Measurements from ENCODE around the gene THBS3. TPM values are rescaled to one million over a fixed set of nuclear protein-coding genes. Genes with fewer than 3 reads are reported as not detected.

Gene THBS3
- total and polyA plus RNA-seq, 9 of the 15 experiments (the other 6 are each of a cell fraction or from before 2014, with no cell fraction given) = 0.59 to 8.3 (median 3.2) TPM

- TF ChIP-seq MGA (IDR thresholded peaks at IDR 0.05) = no peak
- no peak; the same call in 1 of the 2 replicates for TF ChIP-seq ESRRA (IDR thresholded peaks at IDR 0.05; ENCODE audit: borderline replicate concordance, low read depth)
- TF ChIP-seq, protein P1, sequence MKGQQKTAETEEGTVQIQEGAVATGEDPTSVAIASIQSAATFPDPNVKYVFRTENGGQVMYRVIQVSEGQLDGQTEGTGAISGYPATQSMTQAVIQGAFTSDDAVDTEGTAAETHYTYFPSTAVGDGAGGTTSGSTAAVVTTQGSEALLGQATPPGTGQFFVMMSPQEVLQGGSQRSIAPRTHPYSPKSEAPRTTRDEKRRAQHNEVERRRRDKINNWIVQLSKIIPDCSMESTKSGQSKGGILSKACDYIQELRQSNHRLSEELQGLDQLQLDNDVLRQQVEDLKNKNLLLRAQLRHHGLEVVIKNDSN (CRISPR knock-in tag; IDR thresholded peaks at IDR 0.05) = no peak
- TF ChIP-seq ZNF780A (CRISPR knock-in tag; IDR thresholded peaks at IDR 0.05) = no peak
- TF ChIP-seq, protein P2, sequence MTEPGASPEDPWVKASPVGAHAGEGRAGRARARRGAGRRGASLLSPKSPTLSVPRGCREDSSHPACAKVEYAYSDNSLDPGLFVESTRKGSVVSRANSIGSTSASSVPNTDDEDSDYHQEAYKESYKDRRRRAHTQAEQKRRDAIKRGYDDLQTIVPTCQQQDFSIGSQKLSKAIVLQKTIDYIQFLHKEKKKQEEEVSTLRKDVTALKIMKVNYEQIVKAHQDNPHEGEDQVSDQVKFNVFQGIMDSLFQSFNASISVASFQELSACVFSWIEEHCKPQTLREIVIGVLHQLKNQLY (CRISPR knock-in tag; conservative IDR thresholded peaks at IDR 0.05) = no peak
- TF ChIP-seq ZFPM2 (CRISPR knock-in tag; IDR thresholded peaks at IDR 0.05) = no peak
- no peak for TF ChIP-seq HMG20A (CRISPR knock-in tag; conservative IDR thresholded peaks at IDR 0.05)
- no peak for TF ChIP-seq KDM5B (IDR thresholded peaks at IDR 0.05; ENCODE audit: insufficient replicate concordance, low read depth, low read length)
Measured at GRCh38 chr1:155208541-155209311, 1.0 kb upstream of the THBS3 start, which contains the start of gene MTX1 (continued).
